ENCODE results near the gene SCN9A.
"Not testable (repeated sequence)": the region's sequence is repeated elsewhere in the genome, so short reads cannot be mapped to it uniquely, and the experiment has no call there.

The SCN9A gene

DNA sequence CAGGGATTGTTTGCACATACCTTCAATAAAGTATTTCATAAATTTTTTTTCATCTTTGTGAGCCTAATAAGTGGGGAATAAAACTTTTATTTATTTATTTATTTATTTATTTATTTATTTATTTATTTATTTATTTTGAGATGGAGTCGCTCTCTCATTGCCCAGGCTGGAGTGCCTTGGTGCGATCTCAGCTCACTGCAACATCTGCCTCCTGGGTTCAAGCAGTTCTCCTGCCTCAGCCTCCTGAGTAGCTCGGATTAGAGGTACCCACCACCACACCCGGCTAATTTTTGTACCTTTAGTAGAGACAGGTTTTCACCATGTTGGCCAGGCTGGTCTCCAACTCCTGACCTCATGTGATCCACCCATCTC is 17.8 kb downstream of the SCN9A start:
- not testable (repeated sequence) for H3K27me3 ChIP-seq (ENCODE audit: insufficient read depth, low read length); H3K9me3 ChIP-seq (ENCODE audit: insufficient read depth, low read depth, low read length); H3K4me3 ChIP-seq (ENCODE audit: low read length); H3K9ac ChIP-seq (ENCODE audit: low read depth, low read length); H3K4me1 ChIP-seq (ENCODE audit: insufficient read depth, low read length); H3K36me3 ChIP-seq (ENCODE audit: insufficient read depth, low read length); H3K27ac ChIP-seq (ENCODE audit: low read depth, low read length)
- 96% methylated on average over 4 of the region's 4 CpGs for WGBS

DNA sequence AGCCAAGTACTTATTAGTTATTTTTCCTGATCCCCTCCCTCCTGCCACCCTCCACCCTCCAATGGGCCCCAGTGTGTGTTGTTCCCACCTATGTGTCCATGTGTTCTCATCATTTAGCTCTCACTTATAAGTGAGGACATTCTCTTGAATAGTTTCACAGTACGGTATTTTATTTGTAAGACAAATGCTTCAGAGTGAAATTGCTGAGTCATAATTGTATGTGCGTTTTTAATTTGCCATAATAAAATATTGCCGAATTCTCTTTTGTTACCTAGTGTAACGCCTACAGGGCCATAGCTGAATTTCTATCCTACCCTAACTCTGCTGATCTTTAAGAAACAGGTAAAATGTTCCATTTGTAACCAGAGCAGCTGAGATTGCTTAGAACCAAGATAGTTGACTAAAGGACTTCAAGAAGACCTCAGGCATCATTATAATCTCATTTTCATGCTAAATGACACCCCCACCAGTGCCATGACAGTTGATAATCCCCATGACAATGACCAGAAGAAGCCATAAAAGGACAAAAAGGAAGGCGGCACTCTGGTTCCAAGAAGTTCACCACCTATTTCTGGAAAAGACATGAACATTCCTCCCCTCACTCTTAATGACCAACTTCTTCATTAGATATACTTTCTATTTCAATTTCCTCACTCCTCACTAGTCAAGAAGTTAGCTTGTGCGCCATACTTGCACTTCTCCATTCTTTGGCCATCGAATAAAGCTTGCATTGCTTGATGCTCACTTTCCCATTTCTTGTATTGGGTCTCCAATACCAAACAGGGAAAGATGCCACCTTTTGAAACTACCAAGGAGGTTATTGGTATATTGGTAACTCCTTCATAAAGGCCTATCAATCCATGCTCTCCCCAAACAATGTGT is 18.4 kb downstream of the SCN9A start:
- H3K9ac ChIP-seq (ENCODE audit: low read depth, low read length) = no peak overlapping the region
- no peaks in the 10 kb centered on the region for H3K9me3 ChIP-seq (ENCODE audit: insufficient read depth, low read depth, low read length)
- no peaks in the 10 kb centered on the region for H3K27me3 ChIP-seq (ENCODE audit: insufficient read depth, low read length)
- H3K36me3 ChIP-seq (ENCODE audit: insufficient read depth, low read length) = no peaks in the 10 kb centered on the region
- 82% methylated on average over 7 of the region's 7 CpGs for WGBS
- no peak overlapping the region for H3K4me3 ChIP-seq (ENCODE audit: low read length)
- H3K27ac ChIP-seq (ENCODE audit: low read depth, low read length) = no peak overlapping the region
- no peaks in the 10 kb centered on the region for H3K4me1 ChIP-seq (ENCODE audit: insufficient read depth, low read length)

DNA sequence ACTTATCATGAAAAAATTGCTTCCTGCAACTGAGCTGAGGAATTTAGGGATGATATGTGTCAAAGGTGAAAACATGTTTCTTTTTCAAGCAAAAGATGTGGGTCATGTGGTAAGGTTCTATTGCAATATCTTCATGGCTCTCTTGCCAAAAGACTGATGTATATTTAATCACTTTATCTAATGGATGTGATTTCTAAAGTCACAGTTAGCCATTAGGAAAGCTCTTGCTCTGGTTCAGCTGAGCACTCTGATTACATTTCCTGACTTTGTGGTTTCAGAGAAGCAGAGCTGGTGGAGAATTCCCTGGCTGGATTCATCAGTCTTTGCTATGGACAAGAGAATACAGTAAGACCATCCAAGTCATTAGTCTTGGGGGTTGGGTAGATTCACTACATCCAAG is 24.4 kb downstream of the SCN9A start:
- H3K9ac ChIP-seq (ENCODE audit: low read depth, low read length) = no peak overlapping the region
- H3K4me1 ChIP-seq (ENCODE audit: insufficient read depth, low read length) = no peaks in the 10 kb centered on the region
- H3K4me3 ChIP-seq (ENCODE audit: low read length) = no peak overlapping the region
- H3K27ac ChIP-seq (ENCODE audit: low read depth, low read length) = no peak overlapping the region
- H3K9me3 ChIP-seq (ENCODE audit: insufficient read depth, low read depth, low read length) = no peaks in the 10 kb centered on the region
- no peaks in the 10 kb centered on the region for H3K27me3 ChIP-seq (ENCODE audit: insufficient read depth, low read length)
- no peaks in the 10 kb centered on the region for H3K36me3 ChIP-seq (ENCODE audit: insufficient read depth, low read length)

DNA sequence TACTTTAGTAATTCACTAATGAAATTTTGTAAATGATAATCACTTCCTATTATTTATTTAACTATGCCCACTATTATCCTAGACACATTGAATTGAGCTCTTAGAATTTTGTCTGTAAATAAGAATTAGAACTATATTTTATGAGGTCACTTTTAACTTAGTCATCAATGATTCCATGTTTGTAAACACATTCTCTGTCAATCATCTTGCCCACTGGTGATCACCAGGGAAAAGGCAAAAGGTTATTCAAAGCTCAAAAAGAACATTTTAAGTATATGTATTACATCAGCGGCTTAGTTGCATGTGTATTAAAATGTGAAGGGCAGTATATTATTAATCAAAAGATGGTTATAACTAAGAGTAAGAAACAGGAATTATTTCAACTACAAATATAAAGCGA is 25.2 kb downstream of the SCN9A start:
- H3K9me3 ChIP-seq (ENCODE audit: insufficient read depth, low read depth, low read length) = no peaks in the 10 kb centered on the region
- no peaks in the 10 kb centered on the region for H3K27me3 ChIP-seq (ENCODE audit: insufficient read depth, low read length)

DNA sequence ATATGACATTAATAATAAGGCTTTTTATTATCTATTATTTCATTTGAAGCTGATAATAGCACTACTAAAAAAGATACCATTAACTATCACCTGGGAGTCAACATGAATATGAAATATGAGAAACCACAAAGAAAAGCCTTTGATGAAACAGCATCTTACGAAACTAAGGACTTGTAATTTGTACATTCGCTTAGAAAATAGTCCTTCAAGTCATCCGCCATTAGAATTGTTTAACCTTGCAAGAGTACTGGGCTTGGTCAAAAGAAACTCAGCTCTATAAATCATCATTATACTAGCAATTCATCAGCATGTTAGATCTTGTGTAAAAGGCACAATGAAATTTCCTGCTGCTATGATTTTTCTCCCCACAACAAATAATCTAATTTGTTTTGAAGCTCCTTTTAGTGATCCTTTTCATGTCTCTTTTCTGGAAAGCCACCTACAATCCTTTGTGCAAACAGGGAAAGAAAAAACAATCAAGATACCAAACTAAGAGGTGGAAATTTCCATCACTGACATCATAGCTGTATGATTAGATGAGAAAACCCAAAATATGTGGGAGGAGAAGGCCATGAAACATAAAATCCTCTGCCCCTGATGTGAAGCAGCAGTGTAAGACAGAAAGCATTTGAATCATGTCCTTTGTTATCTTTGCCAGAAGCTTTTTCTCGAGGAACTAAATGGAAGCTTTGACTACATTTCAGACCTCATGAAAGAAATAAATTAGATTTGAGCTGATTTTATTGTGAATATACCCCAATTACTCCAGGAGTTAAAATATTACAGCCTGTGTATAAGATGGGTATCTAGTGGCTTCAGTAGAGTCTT is 31.2 kb downstream of the SCN9A start:
- WGBS = 94% methylated on average over 4 of the region's 4 CpGs

More for the DNA sequence above, 25.2 kb downstream of the SCN9A start:
- Histone ChIP-seq H3K4me3 (ENCODE audit: low read length) (no peak overlapping the region), H3K9ac (ENCODE audit: low read depth, low read length) (no peak overlapping the region), H3K4me1 (ENCODE audit: insufficient read depth, low read length) (no peaks in the 10 kb centered on the region), H3K36me3 (ENCODE audit: insufficient read depth, low read length) (no peaks in the 10 kb centered on the region), H3K27ac (ENCODE audit: low read depth, low read length) (no peak overlapping the region)
- WGBS = 100% methylated on average over 1 of the region's 2 CpGs

DNA sequence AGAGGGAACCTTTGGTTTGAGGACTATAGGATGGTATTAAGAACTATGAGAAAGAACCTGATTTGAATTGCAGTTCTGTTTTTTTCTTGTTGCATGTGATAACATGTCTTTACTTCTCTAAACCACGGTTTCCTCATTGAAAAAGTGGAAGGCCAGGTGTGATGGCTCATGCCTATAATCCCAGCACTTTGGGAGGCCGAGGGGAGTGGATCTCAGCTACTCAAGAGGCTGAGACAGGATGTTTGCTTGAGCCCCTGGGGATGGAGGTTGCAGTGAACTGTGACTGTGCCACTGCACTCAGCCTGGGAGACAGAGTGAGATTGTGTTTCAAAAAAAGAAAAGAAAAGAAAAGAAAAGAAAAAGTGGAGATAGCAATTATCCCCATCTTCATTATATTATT is 32.3 kb downstream of the SCN9A start:
- Histone ChIP-seq H3K36me3 (ENCODE audit: insufficient read depth, low read length) (no peaks in the 10 kb centered on the region), H3K27me3 (ENCODE audit: insufficient read depth, low read length) (no peaks in the 10 kb centered on the region), H3K4me3 (ENCODE audit: low read length) (no peak overlapping the region), H3K4me1 (ENCODE audit: insufficient read depth, low read length) (peaks cover 13% of the 10 kb centered on the region), H3K27ac (ENCODE audit: low read depth, low read length) (no peak overlapping the region), H3K9me3 (ENCODE audit: insufficient read depth, low read depth, low read length) (no peaks in the 10 kb centered on the region), H3K9ac (ENCODE audit: low read depth, low read length) (no peak overlapping the region)
- 66% methylated on average over 2 of the region's 2 CpGs for WGBS

More for the DNA sequence above, 31.2 kb downstream of the SCN9A start:
- H3K27me3 ChIP-seq (ENCODE audit: insufficient read depth, low read length) = no peaks in the 10 kb centered on the region
- no peaks in the 10 kb centered on the region for H3K36me3 ChIP-seq (ENCODE audit: insufficient read depth, low read length)
- no peak overlapping the region for H3K4me3 ChIP-seq (ENCODE audit: low read length)
- no peak overlapping the region for H3K9ac ChIP-seq (ENCODE audit: low read depth, low read length)
- H3K9me3 ChIP-seq (ENCODE audit: insufficient read depth, low read depth, low read length) = no peaks in the 10 kb centered on the region
- no peak overlapping the region; the same call in 1 of the 2 replicates for H3K27ac ChIP-seq (ENCODE audit: low read depth, low read length)
- peaks cover 13% of the 10 kb centered on the region for H3K4me1 ChIP-seq (ENCODE audit: insufficient read depth, low read length)

DNA sequence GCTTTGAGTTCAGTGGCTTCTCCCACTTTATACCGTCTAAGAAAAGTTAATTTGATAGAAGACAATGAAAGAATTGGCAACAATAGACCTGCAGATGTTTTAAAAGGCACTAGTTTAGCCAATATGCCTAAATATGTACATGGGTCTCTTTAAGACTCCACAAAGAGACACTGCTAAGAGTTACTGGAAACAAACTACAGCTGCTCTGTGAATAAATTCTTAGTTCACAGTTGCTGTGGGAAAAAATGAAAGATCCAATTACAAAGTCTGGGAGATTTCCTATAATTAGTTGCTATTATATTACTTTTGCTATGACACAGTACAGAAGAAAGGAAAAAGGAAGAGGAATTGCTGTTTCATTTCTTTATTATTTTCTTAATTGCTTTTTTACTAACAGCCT is 34.3 kb downstream of the SCN9A start:
- H3K36me3 ChIP-seq (ENCODE audit: insufficient read depth, low read length) = no peaks in the 10 kb centered on the region
- no peak overlapping the region for H3K27ac ChIP-seq (ENCODE audit: low read depth, low read length)
- no peak overlapping the region for H3K4me3 ChIP-seq (ENCODE audit: low read length)
- no peak overlapping the region for H3K9ac ChIP-seq (ENCODE audit: low read depth, low read length)
- 89% methylated on average over 1 of the region's 1 CpG for WGBS
- no peaks in the 10 kb centered on the region for H3K27me3 ChIP-seq (ENCODE audit: insufficient read depth, low read length)
- H3K4me1 ChIP-seq (ENCODE audit: insufficient read depth, low read length) = peaks cover 21% of the 10 kb centered on the region
- H3K9me3 ChIP-seq (ENCODE audit: insufficient read depth, low read depth, low read length) = no peaks in the 10 kb centered on the region

DNA sequence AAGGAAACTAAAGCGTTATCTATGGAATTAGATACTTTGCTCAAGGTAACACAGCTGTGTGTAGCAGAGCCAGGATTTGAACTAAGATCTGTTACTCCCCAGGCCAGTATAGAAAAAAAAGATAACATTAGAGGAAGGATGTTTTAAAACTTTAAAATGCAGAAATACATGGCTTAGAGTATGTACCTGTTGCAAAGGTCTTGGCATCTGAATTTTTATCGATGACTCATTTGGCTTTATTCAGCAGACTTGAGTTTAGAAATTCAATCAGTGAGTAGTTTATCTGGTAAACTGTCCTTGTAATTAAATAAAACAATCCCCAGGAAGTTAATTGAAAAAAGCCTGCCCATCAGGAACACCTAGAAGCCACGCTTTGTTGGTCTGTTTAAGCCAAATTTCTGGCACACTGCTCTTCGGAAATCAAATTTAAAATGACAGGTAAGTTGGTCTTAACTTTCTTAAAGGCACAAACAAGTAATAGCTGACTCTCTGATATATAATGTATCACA is 36.9 kb downstream of the SCN9A start:
- Histone ChIP-seq H3K36me3 (ENCODE audit: insufficient read depth, low read length) (no peaks in the 10 kb centered on the region), H3K9ac (ENCODE audit: low read depth, low read length) (no peak overlapping the region), H3K9me3 (ENCODE audit: insufficient read depth, low read depth, low read length) (no peaks in the 10 kb centered on the region), H3K4me1 (ENCODE audit: insufficient read depth, low read length) (peaks cover 21% of the 10 kb centered on the region), H3K27me3 (ENCODE audit: insufficient read depth, low read length) (no peaks in the 10 kb centered on the region), H3K4me3 (ENCODE audit: low read length) (no peak overlapping the region), H3K27ac (ENCODE audit: low read depth, low read length) (no peak overlapping the region)
- over 99% methylated on average over 4 of the region's 4 CpGs for WGBS

DNA sequence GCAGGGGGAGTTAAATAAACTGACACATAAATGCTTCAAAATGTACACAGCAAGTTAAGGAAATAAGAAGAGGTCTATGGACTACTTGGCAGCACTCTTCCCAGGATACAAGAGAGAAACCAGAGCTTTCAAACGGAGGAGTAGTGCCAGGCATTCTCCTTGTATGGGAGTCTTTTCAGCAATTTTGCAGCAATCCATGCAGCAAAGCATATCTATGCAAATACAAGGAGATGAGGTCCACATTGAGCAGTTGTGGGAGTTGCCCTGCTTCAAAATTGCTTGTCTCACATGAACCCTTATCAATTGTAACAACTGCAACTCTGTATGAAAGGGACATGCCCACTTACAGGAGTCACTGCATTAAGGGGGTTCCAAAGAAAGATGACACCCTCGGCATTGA is 37.8 kb downstream of the SCN9A start:
- 90% methylated on average over 2 of the region's 2 CpGs for WGBS

DNA sequence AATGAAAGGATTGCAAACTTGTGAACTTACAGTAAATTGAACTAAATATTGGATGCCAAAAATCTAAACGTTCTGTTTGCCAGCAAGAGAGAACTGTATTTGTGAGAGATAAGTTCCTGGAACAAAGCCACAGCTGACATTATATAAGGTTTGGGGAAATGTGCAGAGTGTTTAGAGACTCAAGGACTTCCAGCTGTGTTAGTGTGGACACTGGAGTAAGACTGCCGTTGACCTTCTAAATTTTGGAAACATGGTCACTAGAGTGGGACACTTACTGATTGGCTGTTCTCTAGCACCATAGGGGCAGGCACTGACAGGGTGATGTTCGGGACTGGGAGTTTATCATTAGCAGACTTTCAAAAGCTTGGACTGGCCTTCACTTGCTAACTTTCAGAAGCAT is 40.5 kb downstream of the SCN9A start:
- no peaks in the 10 kb centered on the region for H3K36me3 ChIP-seq (ENCODE audit: insufficient read depth, low read length)
- peaks cover 14% of the 10 kb centered on the region for H3K4me1 ChIP-seq (ENCODE audit: insufficient read depth, low read length)
- H3K27ac ChIP-seq (ENCODE audit: low read depth, low read length) = no peak overlapping the region
- no peak overlapping the region for H3K9ac ChIP-seq (ENCODE audit: low read depth, low read length)
- no peaks in the 10 kb centered on the region for H3K9me3 ChIP-seq (ENCODE audit: insufficient read depth, low read depth, low read length)
- H3K27me3 ChIP-seq (ENCODE audit: insufficient read depth, low read length) = no peaks in the 10 kb centered on the region
- H3K4me3 ChIP-seq (ENCODE audit: low read length) = no peak overlapping the region
- 93% methylated on average over 3 of the region's 3 CpGs for WGBS

More for the DNA sequence above, 37.8 kb downstream of the SCN9A start:
- Histone ChIP-seq H3K4me1 (ENCODE audit: insufficient read depth, low read length) (peaks cover 14% of the 10 kb centered on the region), H3K36me3 (ENCODE audit: insufficient read depth, low read length) (no peaks in the 10 kb centered on the region), H3K27ac (ENCODE audit: low read depth, low read length) (no peak overlapping the region), H3K9me3 (ENCODE audit: insufficient read depth, low read depth, low read length) (no peaks in the 10 kb centered on the region), H3K27me3 (ENCODE audit: insufficient read depth, low read length) (no peaks in the 10 kb centered on the region), H3K9ac (ENCODE audit: low read depth, low read length) (no peak overlapping the region), H3K4me3 (ENCODE audit: low read length) (no peak overlapping the region)

DNA sequence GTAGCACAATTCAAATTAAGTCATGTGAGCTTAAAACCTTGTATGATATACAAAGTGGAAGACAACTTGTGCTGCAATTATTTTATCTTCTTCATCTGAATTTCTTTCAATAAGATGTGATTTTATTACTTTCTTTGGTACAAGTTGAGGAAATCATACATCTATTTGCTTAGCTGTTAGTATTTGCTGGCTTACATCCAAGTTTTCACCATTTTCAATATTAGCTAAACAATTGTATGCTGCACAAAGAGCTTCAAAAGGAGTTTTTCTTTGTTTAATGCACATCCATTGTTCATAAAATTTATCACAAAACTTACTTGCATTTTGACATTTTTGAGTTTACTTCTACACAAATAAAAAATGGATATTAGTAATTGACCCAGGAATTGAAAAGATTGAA is 40.9 kb downstream of the SCN9A start:
- no peak overlapping the region for H3K4me3 ChIP-seq (ENCODE audit: low read length)
- no peaks in the 10 kb centered on the region for H3K9me3 ChIP-seq (ENCODE audit: insufficient read depth, low read depth, low read length)
- H3K9ac ChIP-seq (ENCODE audit: low read depth, low read length) = no peak overlapping the region
- no peaks in the 10 kb centered on the region for H3K36me3 ChIP-seq (ENCODE audit: insufficient read depth, low read length)
- no peaks in the 10 kb centered on the region for H3K27me3 ChIP-seq (ENCODE audit: insufficient read depth, low read length)
- H3K4me1 ChIP-seq (ENCODE audit: insufficient read depth, low read length) = peaks cover 14% of the 10 kb centered on the region
- no peak overlapping the region for H3K27ac ChIP-seq (ENCODE audit: low read depth, low read length)
